ENCODE results near the gene STARD13.

STARD13 gene

DNA sequence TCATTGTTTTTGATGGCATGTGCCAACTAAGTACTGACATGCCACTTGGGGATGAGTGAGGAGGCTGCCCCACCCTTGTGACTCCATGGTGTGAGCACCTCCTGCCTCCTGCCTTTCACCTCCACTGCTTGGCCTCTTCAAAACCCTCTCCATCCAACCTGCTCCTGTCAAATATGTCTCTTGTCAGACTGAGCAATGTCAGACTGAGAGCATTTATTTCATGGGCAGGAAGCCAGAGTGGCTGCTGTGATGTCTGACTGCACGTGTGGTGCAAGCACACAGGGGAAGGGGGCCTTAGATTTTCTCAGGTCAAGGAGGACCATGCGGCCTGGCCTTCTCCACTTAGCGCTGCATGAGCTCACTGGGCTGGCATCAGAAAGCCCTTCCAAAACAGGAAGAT is 68.3 kb downstream of the STARD13 start:
- no peak for DNase-seq

- DNase-seq = no peak
These were observed 71.8 kb downstream of the STARD13 start for GRCh38 chr13:33213797-33214196.

DNA sequence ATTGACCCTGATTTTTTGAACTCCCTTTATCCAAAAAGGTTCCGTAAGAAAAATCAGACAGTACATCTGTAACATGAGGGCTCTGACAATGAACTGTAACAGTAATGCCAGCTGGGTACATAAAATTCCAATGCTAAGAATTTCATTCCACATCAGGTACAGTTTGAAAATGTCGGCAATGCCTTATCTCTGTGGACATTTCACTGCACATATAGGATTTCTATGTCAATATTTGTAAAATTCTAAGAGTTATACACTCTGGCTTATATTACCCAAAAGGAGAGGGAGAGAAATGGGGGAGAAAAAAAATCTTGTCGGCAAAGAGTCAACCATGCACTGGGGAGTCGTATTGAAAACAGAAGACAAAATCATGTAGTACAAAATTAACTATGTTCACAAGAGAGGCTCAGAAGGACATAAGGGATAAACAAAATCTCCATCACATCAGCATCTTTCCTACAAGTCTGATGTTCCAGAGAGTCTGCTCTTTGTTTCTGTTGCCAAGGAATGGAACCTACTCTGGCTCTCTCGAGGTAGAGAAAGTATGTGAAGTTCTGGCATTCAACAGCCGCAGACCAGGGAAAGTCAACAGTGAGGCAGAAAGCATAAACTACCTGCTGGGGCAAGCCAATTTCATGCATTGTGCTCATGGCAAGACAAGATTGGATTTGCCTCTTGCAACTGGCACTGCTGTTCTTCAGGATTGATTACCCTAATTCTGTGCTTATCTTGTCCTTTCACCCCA is 72.4 kb downstream of the STARD13 start:
- DNase-seq = no peak

GRCh38 chr13:33212396-33212795 is 73.2 kb downstream of the STARD13 start:
- no peak for DNase-seq

DNA sequence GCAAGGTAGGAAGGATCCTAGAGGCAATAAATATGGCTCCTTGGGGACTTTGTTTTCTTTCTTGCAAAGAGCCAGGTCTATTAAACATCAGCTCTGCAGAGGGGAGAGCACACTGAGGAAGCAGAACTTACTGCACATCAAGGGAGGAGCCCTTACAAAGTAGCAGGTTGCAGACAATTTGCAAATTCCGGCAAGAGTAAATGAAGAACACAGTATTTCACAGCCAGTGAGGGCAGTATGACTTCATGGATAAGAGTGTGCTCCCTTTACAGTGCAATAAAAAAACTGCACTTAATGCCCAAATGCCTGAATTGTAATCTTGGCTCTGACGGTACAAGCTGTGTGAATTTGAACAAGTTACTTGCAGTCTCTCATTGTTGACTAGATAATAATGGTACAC is 75.5 kb downstream of the STARD13 start:
- no peak for DNase-seq

- DNase-seq = no peak
These were observed 77.0 kb downstream of the STARD13 start for GRCh38 chr13:33208290-33209220.

GRCh38 chr13:33207615-33207961 is 78.0 kb downstream of the STARD13 start:
- DNase-seq = no peak

GRCh38 chr13:33206945-33207614 is 78.5 kb downstream of the STARD13 start:
- no peak for DNase-seq

GRCh38 chr13:33206425-33206824 is 79.1 kb downstream of the STARD13 start:
- no peak for DNase-seq

DNA sequence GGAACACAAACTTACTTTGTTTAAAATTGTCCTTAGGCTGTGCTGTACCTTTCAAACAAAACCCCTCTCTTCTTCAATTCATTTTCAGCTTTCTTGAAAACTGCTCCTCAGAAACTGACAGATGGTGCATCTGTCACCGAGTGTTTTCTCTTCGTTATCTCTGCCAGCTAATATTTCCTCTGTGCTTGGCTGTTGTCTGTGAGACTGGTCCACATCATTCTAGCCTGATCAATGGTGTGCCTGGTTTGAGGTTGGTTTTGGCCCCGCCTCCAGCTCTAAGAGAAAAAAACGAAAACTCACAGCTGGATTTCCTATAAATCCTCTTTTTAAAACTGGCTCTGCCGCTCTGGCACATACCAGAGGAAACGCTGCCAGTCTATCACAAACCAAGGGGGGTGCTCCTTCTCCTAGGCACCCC is 79.7 kb downstream of the STARD13 start:
- DNase-seq = no peak

GRCh38 chr13:33205224-33205623 is 80.3 kb downstream of the STARD13 start:
- no peak for DNase-seq

- no peak for DNase-seq
These were observed 81.2 kb downstream of the STARD13 start for GRCh38 chr13:33204130-33204927.

- no peak for DNase-seq
These were observed 82.8 kb downstream of the STARD13 start for GRCh38 chr13:33202644-33203169.

DNA sequence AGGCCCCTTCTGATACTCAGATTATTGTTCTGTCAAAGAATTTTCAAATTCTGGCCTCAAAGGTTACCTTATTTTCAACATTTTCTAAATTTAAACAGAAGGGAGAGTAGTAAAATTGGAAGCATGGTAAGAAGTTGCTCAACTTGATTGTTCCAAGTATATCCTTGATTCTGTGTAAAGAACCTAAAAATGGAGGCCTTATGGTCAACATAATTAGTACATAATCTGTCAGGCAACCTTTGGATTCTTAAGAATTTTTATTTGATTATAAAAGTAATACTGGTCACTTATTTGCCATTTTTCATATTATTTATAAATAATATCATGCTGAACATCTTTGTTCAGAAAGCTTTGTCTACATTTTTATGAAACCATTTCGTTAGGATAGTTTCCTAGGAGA is 83.9 kb downstream of the STARD13 start:
- DNase-seq = no peak

GRCh38 chr13:33199289-33199850 is 86.2 kb downstream of the STARD13 start:
- no peak for DNase-seq

DNA sequence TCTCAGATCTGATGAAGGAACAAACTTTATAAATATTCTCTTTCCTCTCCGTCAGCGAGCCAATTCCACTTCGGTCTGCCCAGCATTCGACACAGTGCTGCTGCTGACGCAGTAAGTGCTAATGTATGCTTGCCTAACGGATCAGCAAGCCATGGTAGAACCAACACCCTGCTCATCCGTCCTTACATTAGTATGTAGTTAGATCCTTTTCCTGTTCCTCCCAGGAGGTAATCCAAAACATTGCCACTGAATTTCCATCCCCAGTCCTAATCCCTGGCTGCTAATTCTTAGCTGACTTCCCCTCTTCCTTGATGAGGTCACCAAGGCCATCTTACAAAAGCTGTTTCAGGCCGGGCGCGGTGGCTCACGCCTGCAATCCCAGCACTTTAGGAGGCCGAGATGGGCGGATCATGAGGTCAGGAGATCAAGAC is 88.0 kb downstream of the STARD13 start:
- no peak for DNase-seq

GRCh38 chr13:33196767-33197166 is 88.8 kb downstream of the STARD13 start:
- no peak for DNase-seq

DNA sequence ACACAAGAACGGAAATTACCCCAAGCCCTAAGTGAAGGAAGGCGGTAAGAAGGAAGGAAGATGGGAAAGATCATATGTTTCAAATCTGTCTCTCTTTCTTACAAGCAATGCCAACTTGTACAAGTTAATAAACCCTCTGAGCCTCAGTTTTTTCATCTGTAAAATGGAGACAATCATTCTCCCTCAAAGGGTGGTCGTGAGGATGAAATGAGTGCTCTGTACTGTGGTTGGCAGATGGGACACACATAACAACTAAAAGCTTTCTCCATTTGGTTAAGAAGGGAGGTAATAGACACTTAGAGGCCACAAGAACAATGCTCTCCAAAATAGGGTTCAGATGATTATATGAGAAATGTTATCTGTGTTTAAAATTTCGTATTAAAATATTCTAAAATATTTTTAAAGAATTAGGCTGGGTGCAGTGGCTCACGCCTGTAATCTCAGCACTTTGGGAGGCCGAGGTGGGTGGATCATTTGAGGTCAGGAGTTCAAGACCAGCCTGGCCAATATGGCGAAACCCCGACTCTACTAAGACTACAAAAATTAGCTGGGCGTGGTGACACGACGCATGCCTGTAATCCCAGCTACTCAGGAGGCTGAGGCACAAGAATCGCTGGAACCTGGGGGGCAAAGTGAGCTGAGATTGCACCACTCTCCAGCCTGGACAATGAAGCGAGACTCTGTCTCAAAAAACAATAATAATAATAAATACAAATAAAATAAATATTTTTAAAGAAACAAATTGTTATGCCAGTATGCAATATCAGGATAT is 89.7 kb downstream of the STARD13 start:
- no peak for DNase-seq

- DNase-seq = no peak
These were observed 90.5 kb downstream of the STARD13 start for GRCh38 chr13:33194820-33195692.

DNA sequence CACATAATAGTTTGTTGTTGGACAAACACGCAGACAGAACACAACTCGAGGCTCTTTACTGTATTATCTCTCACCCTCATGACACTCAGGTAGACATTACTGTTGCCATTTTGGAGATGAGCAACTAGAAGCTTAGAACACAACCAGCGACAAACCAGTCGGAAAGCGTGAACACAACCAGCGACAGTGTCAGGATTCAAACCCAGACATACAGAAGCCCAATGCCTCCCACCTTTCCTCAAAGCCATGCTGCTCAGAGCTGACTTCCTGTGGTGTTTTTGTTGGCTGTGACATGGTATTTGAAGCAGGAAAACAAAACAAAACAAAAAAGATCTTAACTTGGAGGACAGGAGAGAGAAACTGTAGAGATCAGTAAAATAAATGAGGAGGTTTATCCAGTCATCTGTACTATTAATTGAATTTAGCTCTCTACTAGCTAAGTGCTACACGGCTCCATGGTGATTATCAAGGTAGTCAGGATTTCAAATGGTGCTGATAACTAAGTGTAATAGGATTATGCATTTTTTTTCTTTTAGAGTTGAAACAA is 92.1 kb downstream of the STARD13 start:
- DNase-seq = no peak

Measured in GOT3 (cell line).